NT2/D1 (cell line): ENCODE data around the gene NLK.

ENCODE experiments used
- SUZ12 ChIP-seq: IDR thresholded peaks from 2 replicates; pipeline ENCODE4 v1.6.1; 2011; ENCODE audit not compliant: insufficient read length, insufficient read depth; ENCODE audit errors: extremely low read depth
- YY1 ChIP-seq: IDR thresholded peaks from 2 replicates; pipeline ENCODE4 v1.6.1; 2011; ENCODE audit not compliant: insufficient read length, insufficient read depth
- ZNF274 ChIP-seq: IDR thresholded peaks from 2 replicates; pipeline ENCODE4 v1.6.1; 2011; ENCODE audit warnings: mild to moderate bottlenecking, low read depth, low read length

- TF ChIP-seq SUZ12 (no peak), YY1 (no peak), ZNF274 (no peak)
Observed at GRCh38 chr17:28178800-28179199, 136.3 kb downstream of the NLK start.
